GM12878 (cell line): ENCODE data around the gene GRIN2A. TPM values are rescaled to one million over a fixed set of nuclear protein-coding genes. Genes with fewer than 3 reads are reported as not detected.

Source experiments
- ATAC-seq: fragments of 200-7000 bp; cut with Tn5 transposase; 3 replicates; pipeline ENCODE4 v1.9.1; 2020; ENCODE audit warnings: mild to moderate bottlenecking, moderate library complexity
- BruUV-seq: library from RNA; stranded (reverse); fragments of 400-500 nt; replicated peaks from 2 replicates; lab custom pipeline; 2021; lab: Mats Ljungman, UMichigan
- CTCF ChIA-PET: fragments of 300-600 bp; sonication (Branson Sonifier 250); formaldehyde crosslinking; extraction: SDS; loops from one replicate; lab custom pipeline; 2021; ENCODE audit warnings: inconsistent platforms; lab: Yijun Ruan, JAX
- POLR2A ChIA-PET: fragments of 350-600 bp; formaldehyde crosslinking; extraction: SDS; loops from one replicate; lab custom pipeline; 2021; ENCODE audit warnings: inconsistent platforms; lab: Charles Lee
- RAD21 ChIA-PET: fragments of 300-600 bp; sonication (Branson Sonifier 250); formaldehyde crosslinking; loops from one replicate; lab custom pipeline; 2023; ENCODE audit warnings: antibody characterized with exemption; ENCODE audit not compliant: unreplicated experiment; lab: Charles Lee
- SMC1A ChIA-PET: fragments of 300-600 bp; sonication (Branson Sonifier 250); formaldehyde crosslinking; loops from one replicate; lab custom pipeline; 2023; ENCODE audit not compliant: unreplicated experiment, uncharacterized antibody; lab: Charles Lee
- DNase-seq: peaks from one replicate; pipeline ENCODE4 v3.0.0-alpha.2; 2011; ENCODE audit warnings: low read depth, low spot score
- FAIRE-seq: peaks from 3 replicates; lab custom pipeline; 2011; peaks lifted over from hg19 to GRCh38; lab: Jason Lieb, UNC
- H2AFZ ChIP-seq: 2 replicates; pipeline ENCODE4 v1.6.0; 2011; ENCODE audit warnings: low read depth, low read length, control low read depth; ENCODE audit not compliant: control insufficient read depth
- H3K27ac ChIP-seq: 2 replicates; pipeline ENCODE4 v1.5.1; 2011; ENCODE audit warnings: control low read depth; ENCODE audit not compliant: control insufficient read depth, insufficient read depth
- H3K27me3 ChIP-seq, 2 experiments: replicated peaks in 1 of 2; 2 replicates each; pipeline versions ENCODE4 v1.6.0 to v1.6.1; 2011; ENCODE audit warnings: low read length in 1 of 2; ENCODE audit not compliant: control insufficient read depth in 2 of 2, insufficient read depth in 2 of 2
- H3K36me3 ChIP-seq, 2 experiments: 2 replicates each; pipeline ENCODE4 v1.5.1; 2011; ENCODE audit warnings: low read length in 1 of 2; ENCODE audit not compliant: control insufficient read depth in 2 of 2, insufficient read depth in 2 of 2
- H3K4me1 ChIP-seq: 2 replicates; pipeline ENCODE4 v1.6.1; 2011; ENCODE audit warnings: mild to moderate bottlenecking, low read length, moderate library complexity, mixed read lengths; ENCODE audit not compliant: control insufficient read depth, insufficient read depth
- H3K4me2 ChIP-seq: 2 replicates; pipeline ENCODE4 v1.6.0; 2011; ENCODE audit warnings: control low read depth; ENCODE audit not compliant: control insufficient read depth, insufficient read depth
- H3K4me3 ChIP-seq: fragments of 200-600 bp; sonication (generic); 2 replicates; pipeline ENCODE4 v1.5.1; 2016
- H3K79me2 ChIP-seq: 2 replicates; pipeline ENCODE4 v1.6.0; 2011; ENCODE audit warnings: low read length; ENCODE audit not compliant: control insufficient read depth, insufficient read depth
- H3K9ac ChIP-seq: 2 replicates; pipeline ENCODE4 v1.8.0; 2011; ENCODE audit warnings: low read length, control low read depth, mixed read lengths; ENCODE audit not compliant: control insufficient read depth, insufficient read depth
- H3K9me3 ChIP-seq: replicated peaks from 3 replicates; pipeline ENCODE4 v1.5.1; 2011; ENCODE audit warnings: mild to moderate bottlenecking, low read length; ENCODE audit not compliant: control insufficient read depth, insufficient read depth
- H4K20me1 ChIP-seq: 2 replicates; pipeline ENCODE4 v1.6.0; 2011; ENCODE audit not compliant: control insufficient read depth, insufficient read depth
- DPF2 ChIP-seq: fragments of 450-650 bp; IDR thresholded peaks from 2 replicates; pipeline ENCODE4 v1.6.1; 2017; ENCODE audit warnings: mild to moderate bottlenecking
- GATAD2B ChIP-seq: fragments of 450-650 bp; conservative IDR thresholded peaks from 2 replicates; pipeline ENCODE4 v1.6.1; 2017; ENCODE audit warnings: low read depth, mild to moderate bottlenecking, moderate library complexity
- HSF1 ChIP-seq: fragments of 150-350 bp; IDR thresholded peaks from 2 replicates; pipeline ENCODE4 v1.6.1; 2014; ENCODE audit warnings: mild to moderate bottlenecking, low read depth, low read length
- NR2C2 ChIP-seq: IDR thresholded peaks from 2 replicates; pipeline ENCODE4 v1.6.1; 2011; ENCODE audit warnings: borderline replicate concordance, low read depth; ENCODE audit not compliant: control insufficient read depth, insufficient read length
- WGBS: methylation state at CpG from one replicate; pipeline ENCODE4 v1.1.6; 2016; ENCODE audit warnings: low lambda C conversion rate; ENCODE audit not compliant: insufficient replicate concordance, insufficient coverage; ENCODE audit errors: missing lambda C conversion rate; 5-methylcytosine and 5-hydroxymethylcytosine counted together
- in situ Hi-C: fragments of 300-500 bp; cut with MboI; formaldehyde crosslinking; loops from 9 replicates; pipeline ENCODE4 v1.14.3; 2018; ENCODE audit warnings: mixed read lengths
- intact Hi-C: fragments of 100-400 bp; cut with micrococcal nuclease; formaldehyde crosslinking; loops from one replicate; pipeline ENCODE4 v1.14.2; 2022; ENCODE audit not compliant: unreplicated experiment
- polyA plus RNA-seq, 11 experiments: library from polyadenylated mRNA; depleted of rRNA in 4 of 11; unstranded in 6 of 11; stranded (reverse) in 5 of 11; fragments of >200 nt; fragmentation: Nextera tagmentation in 4 of 11; fragmentation: Illumina TruSeq in 1 of 11; extraction: Ambion mirVana in 4 of 11; extraction: Trizol in 1 of 11; gene quantifications; 1 replicate in 1 of 11; 2 replicates in 10 of 11; pipeline versions ENCODE4 v1.2.1 to v1.2.3, GENCODE V29; 2011 to 2016; ENCODE audit warnings: inconsistent platforms in 2 of 11, missing spikeins in 2 of 11, low read depth in 1 of 11
- total RNA-seq, 4 experiments: library from RNA; depleted of rRNA in 3 of 4; stranded (reverse); fragments of >200 nt in 3 of 4; fragmentation: Illumina TruSeq in 1 of 4; extraction: Trizol in 1 of 4; gene quantifications; 2 replicates each; pipeline versions ENCODE4 v1.2.1 to v1.2.3, GENCODE V29; 2013 to 2021

The GRIN2A gene
- total and polyA plus RNA-seq, 10 of the 15 experiments (the other 5 are each of a cell fraction or from before 2014, with no cell fraction given): 2.4 to 13.3 (median 7.3) TPM

GRCh38 chr16:10128397-10129258 is 53.6 kb downstream of the GRIN2A start:
- CTCF ChIA-PET: no interaction called here
- no TSS peak for BruUV-seq
- no peaks in the 10 kb centered on the region for H3K9me3 ChIP-seq
- H3K4me2 ChIP-seq: no peak overlapping the region
- TF ChIP-seq GATAD2B (no peak), DPF2 (peak; percentile 42), HSF1 (no peak), NR2C2 (no peak)
- no peak overlapping the region for H3K27ac ChIP-seq
- no peak overlapping the region for H2AFZ ChIP-seq
- RAD21 ChIA-PET: no interaction called here
- no peak for ATAC-seq
- POLR2A ChIA-PET: interaction anchor here (1.2 to 1.5 kb wide), 3 partner anchors 8 to 19 kb away, joined by 3 to 4 read pairs (median 3); no protein-coding TSS in a partner anchor
- no peak for FAIRE-seq
- no peaks in the 10 kb centered on the region for H3K4me1 ChIP-seq
- H3K27me3 ChIP-seq: no peaks in the 10 kb centered on the region; a peak in 1 of 4 replicates
- H4K20me1 ChIP-seq: no peaks in the 10 kb centered on the region
- SMC1A ChIA-PET: interaction anchor here (0.6 to 1.4 kb wide), 3 partner anchors 14 to 876 kb away, joined by 3 read pairs; no protein-coding TSS in a partner anchor
- H3K9ac ChIP-seq: no peak overlapping the region
- 10% methylated on average over 9 of the region's 9 CpGs for WGBS
- in situ Hi-C loops: no loop called here
- intact Hi-C loops: no loop called here
- no peaks in the 10 kb centered on the region for H3K79me2 ChIP-seq
- no peak for DNase-seq
- H3K4me3 ChIP-seq: no peak overlapping the region
- no peaks in the 10 kb centered on the region for H3K36me3 ChIP-seq
